Keratinocyte (primary cell): ENCODE data around the gene FHDC1. TPM values are rescaled to one million over a fixed set of nuclear protein-coding genes. Genes with fewer than 3 reads are reported as not detected.

ENCODE experiments used
- DNase-seq: peaks from one replicate; pipeline ENCODE4 v3.0.0-alpha.2; 2011; ENCODE audit warnings: low read depth, missing footprints, low spot score
- FAIRE-seq: peaks from 2 replicates; lab custom pipeline; 2011; peaks lifted over from hg19 to GRCh38; lab: Jason Lieb, UNC
- H2AFZ ChIP-seq: 2 replicates; pipeline ENCODE4 v1.6.0; 2012; ENCODE audit warnings: low read length, control low read depth, inconsistent platforms; ENCODE audit not compliant: control insufficient read depth
- H3K27ac ChIP-seq: 2 replicates; pipeline ENCODE4 v1.5.1; 2011; ENCODE audit warnings: low read length; ENCODE audit not compliant: control insufficient read depth, insufficient read depth
- H3K27me3 ChIP-seq: 3 replicates; pipeline ENCODE4 v1.6.0; 2011; ENCODE audit warnings: low read length; ENCODE audit not compliant: control insufficient read depth, insufficient read depth; ENCODE audit errors: extremely low read depth
- H3K36me3 ChIP-seq, 2 experiments: 2 replicates in 1 of 2; 3 replicates in 1 of 2; pipeline ENCODE4 v1.5.1; 2011; ENCODE audit warnings: low read length in 2 of 2, mild to moderate bottlenecking in 1 of 2; ENCODE audit not compliant: control insufficient read depth in 2 of 2, insufficient read depth in 2 of 2; ENCODE audit errors: extremely low read depth in 1 of 2
- H3K4me1 ChIP-seq: 3 replicates; pipeline ENCODE4 v1.5.1; 2011; ENCODE audit warnings: low read length; ENCODE audit not compliant: control insufficient read depth, insufficient read depth; ENCODE audit errors: extremely low read depth
- H3K4me2 ChIP-seq: 3 replicates; pipeline ENCODE4 v1.6.0; 2011; ENCODE audit warnings: low read depth, low read length; ENCODE audit not compliant: control insufficient read depth, insufficient read depth; ENCODE audit errors: extremely low read depth
- H3K4me3 ChIP-seq, 3 experiments: fragments of 200-600 bp in 1 of 3; sonication (generic) in 1 of 3; 2 replicates in 2 of 3; 3 replicates in 1 of 3; pipeline ENCODE4 v1.5.1; 2011 to 2016; ENCODE audit warnings: low read length in 3 of 3, mild to moderate bottlenecking in 3 of 3, control low read depth in 2 of 3, inconsistent platforms in 1 of 3, low read depth in 1 of 3, mixed read lengths in 1 of 3, mixed run types in 1 of 3, moderate library complexity in 1 of 3; ENCODE audit not compliant: control insufficient read depth in 2 of 3, insufficient read depth in 2 of 3; ENCODE audit errors: extremely low read depth in 1 of 3
- H3K79me2 ChIP-seq: 2 replicates; pipeline ENCODE4 v1.6.0; 2012; ENCODE audit warnings: low read length; ENCODE audit not compliant: control insufficient read depth, insufficient read depth
- H3K9ac ChIP-seq: 3 replicates; pipeline ENCODE4 v1.6.0; 2011; ENCODE audit warnings: low read length; ENCODE audit not compliant: control insufficient read depth, insufficient read depth; ENCODE audit errors: extremely low read depth
- H3K9me1 ChIP-seq: 3 replicates; pipeline ENCODE4 v1.6.0; 2011; ENCODE audit warnings: low read length; ENCODE audit not compliant: control insufficient read depth, insufficient read depth; ENCODE audit errors: extremely low read depth
- H3K9me3 ChIP-seq: 2 replicates; pipeline ENCODE4 v1.5.1; 2012; ENCODE audit warnings: low read depth, low read length; ENCODE audit not compliant: control insufficient read depth
- H4K20me1 ChIP-seq: 3 replicates; pipeline ENCODE4 v1.6.0; 2011; ENCODE audit warnings: low read length; ENCODE audit not compliant: control insufficient read depth, insufficient read depth; ENCODE audit errors: extremely low read depth
- EZH2 ChIP-seq: IDR thresholded peaks from one replicate; pipeline ENCODE4 v1.6.1; 2012; ENCODE audit warnings: inconsistent platforms, mild to moderate bottlenecking, low read length, moderate library complexity
- dilution Hi-C: fragments of 300-500 bp; cut with MboI; formaldehyde crosslinking; loops from one replicate; pipeline ENCODE4 v1.7.0; 2020; ENCODE audit warnings: low sequenced_read_pairs; ENCODE audit not compliant: extremely low pct_ligation_motif_present
- polyA plus RNA-seq, 5 experiments: library from polyadenylated mRNA; depleted of rRNA in 3 of 5; stranded (reverse) in 3 of 5; stranded (forward) in 1 of 5; unstranded in 1 of 5; fragments of >200 nt; gene quantifications; 1 replicate in 1 of 5; 2 replicates in 3 of 5; 3 replicates in 1 of 5; pipeline versions ENCODE4 v1.2.1 to v1.2.3, GENCODE V29; 2011 to 2012; ENCODE audit warnings: missing spikeins in 2 of 5, low read depth in 1 of 5, low replicate concordance in 1 of 5
- TF ChIP-seq, protein P1 (sequence below), 3 experiments: IDR thresholded peaks in 1 of 3; conservative IDR thresholded peaks in 1 of 3; optimal IDR thresholded peaks in 1 of 3; 2 replicates in 2 of 3; 3 replicates in 1 of 3; pipeline versions ENCODE3 to v1.5.1; 2011; ENCODE audit warnings: low read length in 3 of 3, mild to moderate bottlenecking in 3 of 3, moderate library complexity in 2 of 3, control low read depth in 1 of 3, inconsistent platforms in 1 of 3; ENCODE audit not compliant: insufficient read depth in 2 of 3; ENCODE audit errors: extremely low read depth in 1 of 3

The FHDC1 gene
- polyA plus RNA-seq, 1 donor (not counting 4 experiments of a cell fraction or from before 2014, with no cell fraction given) = 1.6 TPM

GRCh38 chr4:152941411-152941810 lies 5.3 kb downstream of the FHDC1 start:
- no peaks in the 10 kb centered on the region for H3K79me2 ChIP-seq
- no peaks in the 10 kb centered on the region for H4K20me1 ChIP-seq
- H3K4me1 ChIP-seq = no peaks in the 10 kb centered on the region
- H3K9me3 ChIP-seq = no peaks in the 10 kb centered on the region
- no peak overlapping the region for H3K4me3 ChIP-seq
- FAIRE-seq = no peak
- peaks cover 2% of the 10 kb centered on the region for H3K27me3 ChIP-seq
- peaks cover 2 to 4% of the 10 kb centered on the region in 2 experiments for H3K36me3 ChIP-seq
- TF ChIP-seq EZH2 = no peak
- TF ChIP-seq, protein P1, sequence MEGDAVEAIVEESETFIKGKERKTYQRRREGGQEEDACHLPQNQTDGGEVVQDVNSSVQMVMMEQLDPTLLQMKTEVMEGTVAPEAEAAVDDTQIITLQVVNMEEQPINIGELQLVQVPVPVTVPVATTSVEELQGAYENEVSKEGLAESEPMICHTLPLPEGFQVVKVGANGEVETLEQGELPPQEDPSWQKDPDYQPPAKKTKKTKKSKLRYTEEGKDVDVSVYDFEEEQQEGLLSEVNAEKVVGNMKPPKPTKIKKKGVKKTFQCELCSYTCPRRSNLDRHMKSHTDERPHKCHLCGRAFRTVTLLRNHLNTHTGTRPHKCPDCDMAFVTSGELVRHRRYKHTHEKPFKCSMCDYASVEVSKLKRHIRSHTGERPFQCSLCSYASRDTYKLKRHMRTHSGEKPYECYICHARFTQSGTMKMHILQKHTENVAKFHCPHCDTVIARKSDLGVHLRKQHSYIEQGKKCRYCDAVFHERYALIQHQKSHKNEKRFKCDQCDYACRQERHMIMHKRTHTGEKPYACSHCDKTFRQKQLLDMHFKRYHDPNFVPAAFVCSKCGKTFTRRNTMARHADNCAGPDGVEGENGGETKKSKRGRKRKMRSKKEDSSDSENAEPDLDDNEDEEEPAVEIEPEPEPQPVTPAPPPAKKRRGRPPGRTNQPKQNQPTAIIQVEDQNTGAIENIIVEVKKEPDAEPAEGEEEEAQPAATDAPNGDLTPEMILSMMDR (optimal IDR thresholded peaks at IDR 0.05 in 1 of 3, IDR thresholded peaks at IDR 0.05 in 1 of 3, conservative IDR thresholded peaks at IDR 0.05 in 1 of 3; ENCODE audit: extremely low read depth in 1 of 3, insufficient read depth in 2 of 3, low read length in 3 of 3) = no peak
- H3K4me2 ChIP-seq = no peak overlapping the region
- no peak overlapping the region for H3K27ac ChIP-seq
- no peaks in the 10 kb centered on the region for H3K9me1 ChIP-seq
- dilution Hi-C loops = no loop called here
- no peak for DNase-seq
- H2AFZ ChIP-seq = no peak overlapping the region
- H3K9ac ChIP-seq = no peak overlapping the region

GRCh38 chr4:152942346-152942745 lies 6.2 kb downstream of the FHDC1 start:
- no peaks in the 10 kb centered on the region for H3K9me1 ChIP-seq
- no peaks in the 10 kb centered on the region for H3K9me3 ChIP-seq
- no peak for DNase-seq
- no peak overlapping the region for H3K27ac ChIP-seq
- no peak overlapping the region for H3K9ac ChIP-seq
- no peaks in the 10 kb centered on the region for H3K79me2 ChIP-seq
- dilution Hi-C loops = no loop called here
- peaks cover 2 to 8% of the 10 kb centered on the region in 2 experiments for H3K36me3 ChIP-seq
- FAIRE-seq = no peak
- H3K27me3 ChIP-seq = peaks cover 2% of the 10 kb centered on the region
- no peaks in the 10 kb centered on the region for H4K20me1 ChIP-seq
- TF ChIP-seq, protein P1 (optimal IDR thresholded peaks at IDR 0.05 in 1 of 3, IDR thresholded peaks at IDR 0.05 in 1 of 3, conservative IDR thresholded peaks at IDR 0.05 in 1 of 3; ENCODE audit: extremely low read depth in 1 of 3, insufficient read depth in 2 of 3, low read length in 3 of 3) = no peak
- TF ChIP-seq EZH2 = no peak
- H2AFZ ChIP-seq = no peak overlapping the region
- H3K4me2 ChIP-seq = no peak overlapping the region
- no peak overlapping the region for H3K4me3 ChIP-seq
- no peaks in the 10 kb centered on the region for H3K4me1 ChIP-seq
